SHP77 (cell line): ENCODE measurements around the gene IGFBP6.

Source experiments
- DNase-seq, 2 experiments: peaks; one replicate each; lab custom pipeline; 2025; lab: John Stamatoyannopoulos, UW

Gene IGFBP6

GRCh38 chr12:53120685-53121525, 23.4 kb downstream of the IGFBP6 start:
- no peak for DNase-seq

DNA sequence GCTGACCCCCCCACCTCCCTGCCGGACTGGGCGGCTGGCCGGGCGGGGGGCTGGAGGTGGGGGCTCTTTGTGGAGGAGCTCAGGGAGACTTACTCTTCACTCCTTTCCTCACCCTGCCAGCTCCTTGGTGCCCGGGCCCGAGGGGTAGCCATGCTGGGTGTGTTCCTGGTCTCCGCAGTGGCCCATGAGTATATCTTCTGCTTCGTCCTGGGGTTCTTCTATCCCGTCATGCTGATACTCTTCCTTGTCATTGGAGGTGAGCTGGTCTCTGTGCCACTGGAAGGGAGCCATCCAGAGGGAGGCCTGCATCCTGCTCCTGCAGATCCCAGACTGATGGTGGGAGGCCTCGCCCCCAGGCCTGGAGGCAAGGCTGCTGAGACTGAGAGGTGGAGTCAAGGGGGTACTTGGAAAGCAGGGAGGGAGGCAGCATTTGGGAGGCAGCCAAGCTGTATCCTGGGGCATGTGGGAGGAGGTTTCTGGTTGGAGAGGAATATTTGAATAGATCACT, 25.5 kb downstream of the IGFBP6 start:
- DNase-seq: no peak

GRCh38 chr12:53123578-53124351, 26.3 kb downstream of the IGFBP6 start:
- DNase-seq: no peak

DNA sequence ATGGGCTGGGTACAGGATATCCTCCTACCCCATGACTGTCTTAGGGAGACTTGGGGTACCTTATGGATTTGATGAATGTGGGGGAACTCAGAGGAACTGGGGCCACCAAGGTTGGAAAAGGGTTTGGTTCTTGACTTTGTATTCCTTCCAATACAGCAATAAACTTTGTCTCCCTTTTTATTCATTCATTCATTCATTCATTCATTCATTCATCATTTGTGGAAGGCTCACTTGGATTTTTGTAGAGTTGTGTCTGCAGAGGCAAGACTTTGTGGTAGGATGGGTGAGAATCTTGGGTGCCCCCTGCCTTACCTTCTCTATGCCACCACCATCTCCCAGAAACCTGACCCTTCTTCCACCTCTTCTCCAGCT, 26.9 kb downstream of the IGFBP6 start:
- DNase-seq: no peak

- no peak for DNase-seq
Measured at GRCh38 chr12:53127169-53127568, 29.7 kb downstream of the IGFBP6 start.

DNA sequence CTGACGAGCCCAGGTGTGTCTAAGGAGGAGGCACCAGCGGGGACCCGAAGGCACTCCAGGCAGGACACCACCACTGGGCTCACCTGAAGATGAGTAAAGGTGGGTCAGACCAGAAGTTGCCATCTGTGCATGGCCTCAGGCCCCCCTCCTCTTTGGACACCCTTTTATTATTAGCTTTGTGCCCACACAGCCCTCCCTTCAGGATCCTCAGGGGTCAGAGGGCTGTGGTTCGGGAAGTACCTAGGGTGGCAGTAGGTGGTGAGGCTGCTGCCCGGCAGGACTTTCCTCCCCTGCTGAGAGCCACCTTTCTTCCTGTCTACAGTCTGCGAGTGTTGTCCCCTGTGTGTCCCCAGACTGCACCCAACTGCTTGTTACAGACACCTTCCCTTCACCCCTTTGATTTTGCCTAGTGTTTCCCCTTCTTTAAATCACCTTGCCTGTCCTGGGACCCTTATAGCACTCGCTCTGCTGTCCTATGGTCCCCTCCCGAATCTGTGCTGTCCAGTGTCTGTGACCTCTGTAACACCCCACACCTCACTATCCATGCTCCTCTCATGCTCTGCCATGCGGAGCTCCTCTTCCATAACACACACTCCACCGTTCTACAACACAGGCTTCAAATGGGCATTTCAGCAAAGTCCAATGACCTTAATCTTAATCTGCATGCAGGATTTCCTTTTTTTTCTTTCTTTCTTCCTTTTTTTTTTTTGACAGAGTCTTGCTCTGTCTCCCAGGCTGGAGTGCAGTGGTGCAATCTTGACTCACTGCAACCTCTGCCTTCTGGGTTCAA, 31.5 kb downstream of the IGFBP6 start:
- DNase-seq: no peak

- DNase-seq: no peak
Measured at GRCh38 chr12:53131844-53132243, 34.4 kb downstream of the IGFBP6 start.

- no peak for DNase-seq
Measured at GRCh38 chr12:53133722-53134121, 36.3 kb downstream of the IGFBP6 start.

DNA sequence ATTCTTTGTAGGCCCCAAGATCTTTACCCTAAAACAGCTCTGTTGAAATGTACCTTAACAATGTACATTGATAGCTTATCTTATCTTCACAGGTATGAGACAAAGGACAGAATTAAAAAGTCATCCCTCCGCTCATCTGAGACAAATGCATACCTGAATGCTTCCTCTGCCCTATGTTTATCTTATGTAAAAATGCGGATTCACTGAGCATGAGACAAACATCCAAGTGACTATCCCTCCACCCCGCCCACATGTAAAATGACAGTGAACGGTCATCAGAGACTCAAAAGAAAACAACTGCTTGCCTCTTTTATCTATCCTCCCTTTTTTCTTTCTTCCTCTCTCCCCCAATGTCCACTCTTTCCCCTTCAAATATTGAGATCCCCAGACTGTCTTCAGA, 45.9 kb downstream of the IGFBP6 start:
- no peak for DNase-seq

DNA sequence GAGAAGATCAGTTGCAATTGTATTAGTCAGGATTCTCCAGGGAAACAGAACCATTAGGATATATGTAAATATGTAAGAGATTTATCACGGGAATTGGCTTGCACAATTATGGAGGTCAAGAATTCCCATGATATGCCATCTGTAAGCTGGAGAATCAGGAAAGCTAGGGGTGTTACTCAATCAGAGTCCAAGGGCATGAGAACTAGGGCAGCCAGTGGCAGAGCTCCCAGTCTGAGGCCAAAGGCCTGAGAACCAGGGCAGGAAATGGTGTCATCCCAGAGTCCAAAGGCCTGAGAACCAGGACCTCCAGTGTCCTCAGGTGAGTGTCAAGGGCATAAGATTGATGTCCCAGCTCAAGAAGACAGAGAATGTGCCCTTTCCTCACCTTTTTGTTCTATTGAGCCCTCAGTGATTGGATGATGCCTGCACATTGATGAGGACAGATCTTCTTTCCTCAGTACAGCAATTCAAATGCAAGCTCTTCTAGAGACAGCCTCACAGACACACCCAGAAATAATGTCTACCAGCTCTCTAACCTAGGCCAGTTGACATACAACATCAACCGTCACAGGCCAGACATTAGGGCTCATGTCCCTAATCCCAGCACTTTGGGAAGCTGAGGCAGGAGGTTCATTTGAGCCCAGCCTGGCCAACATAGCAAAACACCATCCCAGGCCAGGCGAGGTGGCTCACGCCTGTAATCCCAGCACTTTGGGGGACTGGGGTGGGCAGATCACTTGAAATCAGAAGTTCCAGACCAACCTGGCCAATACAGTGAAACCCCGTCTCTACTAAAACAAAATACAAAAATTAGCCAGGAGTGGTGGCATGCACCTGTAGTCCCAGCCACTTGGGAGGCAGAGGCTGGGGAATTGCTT, 48.2 kb downstream of the IGFBP6 start:
- DNase-seq: no peak

- DNase-seq: no peak
Measured at GRCh38 chr12:53147181-53147580, 49.7 kb downstream of the IGFBP6 start.

- DNase-seq: no peak
Measured at GRCh38 chr12:53147653-53148052, 50.2 kb downstream of the IGFBP6 start.

GRCh38 chr12:53151039-53151438, 53.6 kb downstream of the IGFBP6 start:
- no peak for DNase-seq
